ENCODE data around the gene VCP. TPM values are rescaled to one million over a fixed set of nuclear protein-coding genes. Genes with fewer than 3 reads are reported as not detected.

Gene VCP
- 100 to 1,000 TPM; 160 to 254 (median 186) TPM for total RNA-seq

DNA sequence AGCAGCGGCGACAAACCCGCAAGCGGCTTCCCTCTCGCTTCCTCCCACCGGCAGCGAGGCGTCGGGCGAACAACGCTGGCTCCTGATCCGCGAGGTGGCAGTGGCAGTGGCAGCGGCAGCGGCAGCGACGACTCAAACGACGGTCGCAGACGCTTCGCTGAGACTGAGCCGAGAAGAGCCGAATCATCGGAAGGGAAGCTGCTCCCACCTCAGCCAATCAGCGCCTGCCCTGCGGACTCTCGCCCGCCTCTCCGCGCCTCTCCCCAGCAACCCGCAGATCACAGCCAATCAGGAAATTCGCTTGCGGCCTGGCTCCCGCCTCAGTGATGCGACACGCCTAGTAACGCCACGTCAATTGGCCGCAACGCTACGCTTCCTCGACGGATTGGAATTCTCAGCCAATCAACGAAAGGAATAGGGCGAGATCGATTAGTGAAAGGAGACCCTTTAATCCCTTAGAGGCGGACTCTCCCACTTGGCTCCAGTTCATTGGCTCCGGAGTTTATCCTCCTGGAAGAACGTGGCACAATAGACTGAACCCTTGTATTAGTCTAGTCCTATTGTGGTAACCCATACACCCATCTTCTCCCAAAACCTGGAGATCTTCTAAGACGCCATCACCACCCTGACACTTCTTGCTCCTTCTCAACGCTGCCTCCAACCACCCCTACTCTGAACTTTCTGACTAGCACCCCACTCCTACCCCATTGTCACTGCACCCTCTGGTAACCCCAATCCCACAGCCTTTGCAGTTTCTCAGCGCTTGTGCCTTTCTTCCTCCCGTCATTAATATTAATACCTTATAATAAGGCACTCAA, at the start of gene VCP:
Gene VCP, minus strand, starts transcription at position 165 of the 818 bp plus-strand sequence. CDS start 272 bp downstream, outside the sequence.
- 10 to 34% methylated on average over 8 to 19 of the region's 54 CpGs for WGBS, 2 donors
- Histone ChIP-seq H3K36me3 (peaks cover 4 to 37% (median 5%) of the 10 kb centered on the region in 3 donors), H3K4me3 (peak within 1 kb of the TSS; percentile 83 to 98 (median 94)), H3K27me3 (no peaks in the 10 kb centered on the region), H3K9me3 (no peaks in the 10 kb centered on the region), H3K27ac (peak within 1 kb of the TSS; percentile 99 to 100 (median 100)), H3K4me1 (peaks cover 15 to 44% (median 36%) of the 10 kb centered on the region in 3 donors)
- TF ChIP-seq POLR2A (IDR thresholded peaks at IDR 0.05): peak in 3 of 4 donors; percentile 69 to 95 (median 90)
- TF ChIP-seq, protein P1, sequence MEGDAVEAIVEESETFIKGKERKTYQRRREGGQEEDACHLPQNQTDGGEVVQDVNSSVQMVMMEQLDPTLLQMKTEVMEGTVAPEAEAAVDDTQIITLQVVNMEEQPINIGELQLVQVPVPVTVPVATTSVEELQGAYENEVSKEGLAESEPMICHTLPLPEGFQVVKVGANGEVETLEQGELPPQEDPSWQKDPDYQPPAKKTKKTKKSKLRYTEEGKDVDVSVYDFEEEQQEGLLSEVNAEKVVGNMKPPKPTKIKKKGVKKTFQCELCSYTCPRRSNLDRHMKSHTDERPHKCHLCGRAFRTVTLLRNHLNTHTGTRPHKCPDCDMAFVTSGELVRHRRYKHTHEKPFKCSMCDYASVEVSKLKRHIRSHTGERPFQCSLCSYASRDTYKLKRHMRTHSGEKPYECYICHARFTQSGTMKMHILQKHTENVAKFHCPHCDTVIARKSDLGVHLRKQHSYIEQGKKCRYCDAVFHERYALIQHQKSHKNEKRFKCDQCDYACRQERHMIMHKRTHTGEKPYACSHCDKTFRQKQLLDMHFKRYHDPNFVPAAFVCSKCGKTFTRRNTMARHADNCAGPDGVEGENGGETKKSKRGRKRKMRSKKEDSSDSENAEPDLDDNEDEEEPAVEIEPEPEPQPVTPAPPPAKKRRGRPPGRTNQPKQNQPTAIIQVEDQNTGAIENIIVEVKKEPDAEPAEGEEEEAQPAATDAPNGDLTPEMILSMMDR (IDR thresholded peaks at IDR 0.05): no peak
- intact Hi-C loops (cut with DNase I): loop anchor here (10.0 kb wide), 1 partner anchor 78 kb away; no protein-coding TSS in a partner anchor
- peak; percentile 92 for DNase-seq

GRCh38 chr9:35116898-35117551, 44.6 kb upstream of the VCP start:
- WGBS, 2 donors: 8 to 21% methylated on average over 27 to 30 of the region's 30 CpGs
- DNase-seq: peak; percentile 76
- H3K36me3 ChIP-seq: no peaks in the 10 kb centered on the region
- peak overlapping the region; percentile 87 to 97 (median 94) for H3K27ac ChIP-seq
- peaks cover 31 to 48% (median 35%) of the 10 kb centered on the region in 3 donors for H3K4me1 ChIP-seq
- H3K4me3 ChIP-seq: peak overlapping the region; percentile 8 to 80 (median 63)
- no peaks in the 10 kb centered on the region for H3K9me3 ChIP-seq
- TF ChIP-seq, protein P1 (IDR thresholded peaks at IDR 0.05): peak; percentile 90 to 97 (median 93)
- no peak for TF ChIP-seq POLR2A (IDR thresholded peaks at IDR 0.05)
- no peaks in the 10 kb centered on the region for H3K27me3 ChIP-seq
- intact Hi-C loops (cut with DNase I): no loop called here

- H3K9me3 ChIP-seq: no peaks in the 10 kb centered on the region
- H3K36me3 ChIP-seq: no peaks in the 10 kb centered on the region
- intact Hi-C loops (cut with DNase I): no loop called here
- H3K27me3 ChIP-seq: no peaks in the 10 kb centered on the region
- no peak for DNase-seq
- WGBS, 2 donors: 0% methylated on average over 7 to 9 of the region's 12 CpGs
- H3K4me1 ChIP-seq: peaks cover 35 to 53% (median 39%) of the 10 kb centered on the region in 3 donors
- TF ChIP-seq, protein P1 (IDR thresholded peaks at IDR 0.05): no peak
- TF ChIP-seq POLR2A (IDR thresholded peaks at IDR 0.05): no peak
- peak overlapping the region; percentile 87 to 97 (median 94) for H3K27ac ChIP-seq
- peak overlapping the region; percentile 46 to 80 (median 63) for H3K4me3 ChIP-seq
Measured at GRCh38 chr9:35116539-35116897, 44.1 kb upstream of the VCP start.

GRCh38 chr9:35115680-35116538, 43.5 kb upstream of the VCP start, which contains the start of gene ATOSB:
Gene ATOSB (minus strand): TSS chr9:35115862. CDS start chr9:35108274, 7,588 bp downstream.
- Histone ChIP-seq H3K4me1 (peaks cover 39 to 55% (median 41%) of the 10 kb centered on the region in 3 donors), H3K27ac (peak within 1 kb of the TSS; percentile 87 to 97 (median 94)), H3K9me3 (no peaks in the 10 kb centered on the region), H3K36me3 (no peaks in the 10 kb centered on the region), H3K4me3 (peak within 1 kb of the TSS; percentile 46 to 80 (median 63)), H3K27me3 (no peaks in the 10 kb centered on the region)
- peak; percentile 93 for DNase-seq
- peak in 3 of 4 donors; percentile 30 to 74 (median 63) for TF ChIP-seq POLR2A (IDR thresholded peaks at IDR 0.05)
- TF ChIP-seq, protein P1 (IDR thresholded peaks at IDR 0.05): no peak
- 0% methylated on average over 31 to 32 of the region's 54 CpGs for WGBS, 2 donors
- intact Hi-C loops (cut with DNase I): no loop called here
